ENCODE results near the gene ZNF524.
"Not testable (repeated sequence)": the region's sequence is repeated elsewhere in the genome, so short reads cannot be mapped to it uniquely, and the experiment has no call there.

ZNF524 gene

GRCh38 chr19:55581145-55581822 lies 18.8 kb upstream of the ZNF524 start:
- DNase-seq (ENCODE audit: low read depth) = no peak

- DNase-seq (ENCODE audit: low read depth) = no peak
Observed at GRCh38 chr19:55581823-55582223, 18.3 kb upstream of the ZNF524 start.

- DNase-seq (ENCODE audit: low read depth) = not testable (repeated sequence)
Observed at GRCh38 chr19:55582284-55582683, 17.8 kb upstream of the ZNF524 start.

- DNase-seq (ENCODE audit: low read depth) = not testable (repeated sequence)
Observed at GRCh38 chr19:55583897-55584296, 16.2 kb upstream of the ZNF524 start.

- DNase-seq (ENCODE audit: low read depth) = no peak
Observed at GRCh38 chr19:55584871-55585270, 15.2 kb upstream of the ZNF524 start.

GRCh38 chr19:55585658-55586339 lies 14.3 kb upstream of the ZNF524 start:
- peak; percentile 56 for DNase-seq (ENCODE audit: low read depth)

GRCh38 chr19:55586976-55587668 lies 13.0 kb upstream of the ZNF524 start:
- DNase-seq (ENCODE audit: low read depth) = peak; percentile 93

GRCh38 chr19:55588738-55589137 lies 11.3 kb upstream of the ZNF524 start:
- DNase-seq (ENCODE audit: low read depth) = no peak

- DNase-seq (ENCODE audit: low read depth) = no peak
Observed at GRCh38 chr19:55590109-55590508, 10.0 kb upstream of the ZNF524 start.

- no peak for DNase-seq (ENCODE audit: low read depth)
Observed at GRCh38 chr19:55590617-55591016, 9.5 kb upstream of the ZNF524 start.

GRCh38 chr19:55591555-55591954 lies 8.5 kb upstream of the ZNF524 start:
- no peak for DNase-seq (ENCODE audit: low read depth)

GRCh38 chr19:55592391-55593090 lies 7.5 kb upstream of the ZNF524 start:
- no peak for DNase-seq (ENCODE audit: low read depth)

- no peak for DNase-seq (ENCODE audit: low read depth)
Observed at GRCh38 chr19:55593096-55593772, 6.9 kb upstream of the ZNF524 start.

- no peak for DNase-seq (ENCODE audit: low read depth)
Observed at GRCh38 chr19:55594996-55595545, 5.0 kb upstream of the ZNF524 start.

- no peak for DNase-seq (ENCODE audit: low read depth)
Observed at GRCh38 chr19:55596304-55596703, 3.8 kb upstream of the ZNF524 start.

- no peak for DNase-seq (ENCODE audit: low read depth)
Observed at GRCh38 chr19:55597501-55597921, 2.6 kb upstream of the ZNF524 start.

- no peak for DNase-seq (ENCODE audit: low read depth)
Observed at GRCh38 chr19:55598034-55598433, 2.1 kb upstream of the ZNF524 start.

- peak; percentile 90 for DNase-seq (ENCODE audit: low read depth)
Observed at GRCh38 chr19:55598719-55599467, 1.2 kb upstream of the ZNF524 start.

- peak; percentile 97 for DNase-seq (ENCODE audit: low read depth)
Observed at GRCh38 chr19:55599468-55599841, 633 bp upstream of the ZNF524 start, which contains the start of gene FIZ1. Gene FIZ1 (minus strand): TSS chr19:55599517. CDS start chr19:55597865, 1,652 bp downstream.

- no peak for DNase-seq (ENCODE audit: low read depth)
Observed at GRCh38 chr19:55600662-55601028, 557 bp downstream of the ZNF524 start.

GRCh38 chr19:55601084-55601483 lies 996 bp downstream of the ZNF524 start:
- no peak for DNase-seq (ENCODE audit: low read depth)
